ENCODE results near the gene KIF22. TPM values are rescaled to one million over a fixed set of nuclear protein-coding genes. Genes with fewer than 3 reads are reported as not detected.
A peak's percentile ranks its signal among the peaks of the same experiment; 100 is the strongest.

Gene KIF22
- 100 to 1,000 TPM in 1 of 4 donors, 10 to 100 TPM in 3; 37.6 to 159 (median 59.5) TPM for total RNA-seq

DNA sequence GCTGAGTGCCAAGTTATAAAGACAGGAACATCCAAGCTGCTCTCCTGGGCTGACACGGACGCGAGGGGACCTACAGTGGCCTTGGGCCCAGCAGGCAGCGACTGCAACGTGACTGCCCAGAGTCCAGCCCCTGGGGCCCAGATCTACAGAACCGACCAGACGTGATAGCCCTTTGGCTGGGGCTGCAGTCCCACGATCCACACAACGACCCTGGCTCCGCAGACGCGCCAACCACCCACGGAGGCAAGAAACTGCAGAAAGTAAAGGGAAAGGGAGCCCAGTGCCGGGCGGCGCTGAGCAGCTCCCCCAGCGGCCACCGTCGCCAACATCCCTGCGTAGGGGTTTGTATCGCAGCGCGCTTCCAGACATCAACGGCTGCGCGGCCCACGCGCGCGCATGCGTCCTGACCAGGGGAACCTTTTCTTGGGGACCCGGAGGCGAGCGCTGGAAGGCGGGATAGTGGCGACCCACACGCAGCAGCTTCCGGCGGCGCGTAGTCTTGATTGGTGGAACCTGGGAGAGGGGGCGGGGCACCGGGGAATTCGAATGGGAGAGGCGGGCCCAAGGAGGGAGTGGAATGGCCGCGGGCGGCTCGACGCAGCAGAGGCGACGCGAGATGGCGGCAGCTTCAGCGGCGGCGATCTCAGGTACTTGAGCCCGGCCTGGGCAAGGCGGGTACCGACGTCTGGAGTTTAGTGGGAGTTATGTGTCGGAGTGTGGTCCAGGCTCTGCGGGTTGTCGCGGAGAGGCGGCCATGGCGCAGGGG is at the start of gene KIF22:
KIF22 (plus strand) TSS at position 569 of the 766 bp plus-strand sequence; CDS start at position 578, 9 bp downstream.
- intact Hi-C loops (cut with DNase I; ENCODE audit: low total_unique reads) = loop anchor here (1.0 kb wide), 1 partner anchor 26 kb away; the partner anchor contains the start of gene PAGR1
- no peaks in the 10 kb centered on the region for H3K27me3 ChIP-seq
- H3K9me3 ChIP-seq = no peaks in the 10 kb centered on the region
- TF ChIP-seq POLR2AphosphoS5 (IDR thresholded peaks at IDR 0.05) = peak; percentile 73 to 76 (median 75)
- TF ChIP-seq EP300 (IDR thresholded peaks at IDR 0.05; ENCODE audit: low read depth) = no peak
- TF ChIP-seq POLR2A (IDR thresholded peaks at IDR 0.05) = peak; percentile 77
- TF ChIP-seq, protein P1, sequence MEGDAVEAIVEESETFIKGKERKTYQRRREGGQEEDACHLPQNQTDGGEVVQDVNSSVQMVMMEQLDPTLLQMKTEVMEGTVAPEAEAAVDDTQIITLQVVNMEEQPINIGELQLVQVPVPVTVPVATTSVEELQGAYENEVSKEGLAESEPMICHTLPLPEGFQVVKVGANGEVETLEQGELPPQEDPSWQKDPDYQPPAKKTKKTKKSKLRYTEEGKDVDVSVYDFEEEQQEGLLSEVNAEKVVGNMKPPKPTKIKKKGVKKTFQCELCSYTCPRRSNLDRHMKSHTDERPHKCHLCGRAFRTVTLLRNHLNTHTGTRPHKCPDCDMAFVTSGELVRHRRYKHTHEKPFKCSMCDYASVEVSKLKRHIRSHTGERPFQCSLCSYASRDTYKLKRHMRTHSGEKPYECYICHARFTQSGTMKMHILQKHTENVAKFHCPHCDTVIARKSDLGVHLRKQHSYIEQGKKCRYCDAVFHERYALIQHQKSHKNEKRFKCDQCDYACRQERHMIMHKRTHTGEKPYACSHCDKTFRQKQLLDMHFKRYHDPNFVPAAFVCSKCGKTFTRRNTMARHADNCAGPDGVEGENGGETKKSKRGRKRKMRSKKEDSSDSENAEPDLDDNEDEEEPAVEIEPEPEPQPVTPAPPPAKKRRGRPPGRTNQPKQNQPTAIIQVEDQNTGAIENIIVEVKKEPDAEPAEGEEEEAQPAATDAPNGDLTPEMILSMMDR (IDR thresholded peaks at IDR 0.05) = peak; percentile 67 to 94 (median 78)
- H3K27ac ChIP-seq = peak within 1 kb of the TSS; percentile 90 to 95 (median 92)
- H3K4me1 ChIP-seq = peaks cover 11 to 27% (median 20%) of the 10 kb centered on the region in 4 donors
- H3K36me3 ChIP-seq = no peaks in the 10 kb centered on the region
- peak within 1 kb of the TSS; percentile 67 to 92 (median 80) for H3K4me3 ChIP-seq
- DNase-seq = peak; percentile 100
- in situ Hi-C loops (cut with MboI; ENCODE audit: low pct_ligation_motif_present in 1 of 4, low pct_unique_long_range_greater_than_20kb in 1 of 4, low sequenced_read_pairs in 3 of 4) = no loop called here
- 0% methylated on average over 56 of the region's 67 CpGs; no CpG with 5 or more reads in 1 of the 2 donors for WGBS, 2 donors (ENCODE audit: low coverage in 1 of 2)

GRCh38 chr16:29742683-29743275 is 47.8 kb upstream of the KIF22 start:
- H3K4me3 ChIP-seq = no peak overlapping the region
- 74% methylated on average over 5 to 7 of the region's 7 CpGs for WGBS, 2 donors (ENCODE audit: low coverage in 1 of 2)
- intact Hi-C loops (cut with DNase I; ENCODE audit: low total_unique reads) = no loop called here

GRCh38 chr16:29743475-29743826 is 47.1 kb upstream of the KIF22 start:
- WGBS, 2 donors (ENCODE audit: low coverage in 1 of 2) = 92% methylated on average over 5 of the region's 5 CpGs; no CpG with 5 or more reads in 1 of the 2 donors
- H3K9me3 ChIP-seq = no peaks in the 10 kb centered on the region
- H3K4me1 ChIP-seq = peaks cover 14 to 88% (median 56%) of the 10 kb centered on the region in 4 donors
- H3K27ac ChIP-seq = peak overlapping the region; percentile 26 to 81 (median 72)
- TF ChIP-seq, protein P1 (IDR thresholded peaks at IDR 0.05) = no peak
- TF ChIP-seq EP300 (IDR thresholded peaks at IDR 0.05; ENCODE audit: low read depth) (no peak), POLR2AphosphoS5 (IDR thresholded peaks at IDR 0.05) (no peak)
- in situ Hi-C loops (cut with MboI; ENCODE audit: low pct_ligation_motif_present in 1 of 4, low pct_unique_long_range_greater_than_20kb in 1 of 4, low sequenced_read_pairs in 3 of 4) = no loop called here
- intact Hi-C loops (cut with DNase I; ENCODE audit: low total_unique reads) = no loop called here
- no peak for DNase-seq
- no peak overlapping the region for H3K4me3 ChIP-seq
- H3K36me3 ChIP-seq = no peaks in the 10 kb centered on the region
- H3K27me3 ChIP-seq = no peaks in the 10 kb centered on the region

More at GRCh38 chr16:29742683-29743275, 47.8 kb upstream of the KIF22 start:
- H3K27me3 ChIP-seq = no peaks in the 10 kb centered on the region
- TF ChIP-seq POLR2AphosphoS5 (IDR thresholded peaks at IDR 0.05) (no peak), EP300 (IDR thresholded peaks at IDR 0.05; ENCODE audit: low read depth) (no peak), POLR2A (IDR thresholded peaks at IDR 0.05) (no peak)
- TF ChIP-seq, protein P1 (IDR thresholded peaks at IDR 0.05) = no peak
- H3K9me3 ChIP-seq = no peaks in the 10 kb centered on the region
- peak overlapping the region in 3 of 4 donors; percentile 10 to 85 (median 82) for H3K27ac ChIP-seq
- H3K36me3 ChIP-seq = no peaks in the 10 kb centered on the region
- peaks cover 19 to 88% (median 57%) of the 10 kb centered on the region in 4 donors for H3K4me1 ChIP-seq
- in situ Hi-C loops (cut with MboI; ENCODE audit: low pct_ligation_motif_present in 1 of 4, low pct_unique_long_range_greater_than_20kb in 1 of 4, low sequenced_read_pairs in 3 of 4) = no loop called here
- no peak for DNase-seq

- intact Hi-C loops (cut with DNase I; ENCODE audit: low total_unique reads) (no loop called here), in situ Hi-C loops (cut with MboI; ENCODE audit: low pct_ligation_motif_present in 1 of 4, low pct_unique_long_range_greater_than_20kb in 1 of 4, low sequenced_read_pairs in 3 of 4) (no loop called here)
- Histone ChIP-seq H3K36me3 (no peaks in the 10 kb centered on the region), H3K27ac (peak overlapping the region; percentile 66 to 81 (median 74)), H3K9me3 (no peaks in the 10 kb centered on the region), H3K4me3 (peak overlapping the region in 1 of 4 donors; percentile 52), H3K27me3 (no peaks in the 10 kb centered on the region), H3K4me1 (peaks cover 12 to 84% (median 53%) of the 10 kb centered on the region in 4 donors)
- DNase-seq = peak; percentile 28
- TF ChIP-seq, protein P1 (IDR thresholded peaks at IDR 0.05) = no peak
- no peak for TF ChIP-seq POLR2AphosphoS5 (IDR thresholded peaks at IDR 0.05)
- WGBS, 2 donors (ENCODE audit: low coverage in 1 of 2) = 79% methylated on average over 12 of the region's 21 CpGs; no CpG with 5 or more reads in 1 of the 2 donors
Observed at GRCh38 chr16:29743827-29744531, 46.6 kb upstream of the KIF22 start.
